Neutrophil (primary cell): ENCODE results near the gene CCSER1.

ENCODE experiments used
- H3K27ac ChIP-seq: fragments of 200-600 bp; sonication (generic); 2 replicates; pipeline ENCODE4 v1.5.1; 2016; ENCODE audit warnings: mild to moderate bottlenecking, moderate library complexity
- H3K27me3 ChIP-seq: fragments of 200-600 bp; sonication (generic); 2 replicates; pipeline ENCODE4 v1.6.0; 2016; ENCODE audit warnings: mild to moderate bottlenecking
- H3K36me3 ChIP-seq: fragments of 200-600 bp; sonication (generic); 2 replicates; pipeline ENCODE4 v1.5.1; 2017
- H3K4me1 ChIP-seq, 2 experiments: fragments of 200-600 bp in 1 of 2; sonication (generic) in 1 of 2; 1 replicate in 1 of 2; 2 replicates in 1 of 2; pipeline versions ENCODE4 v1.5.1 to v1.6.1; 2013 to 2016; ENCODE audit warnings: low read depth in 1 of 2, low read length in 1 of 2, mild to moderate bottlenecking in 1 of 2, moderate library complexity in 1 of 2; ENCODE audit not compliant: control insufficient read depth in 1 of 2, insufficient read depth in 1 of 2
- H3K4me3 ChIP-seq, 2 experiments: fragments of 200-600 bp in 1 of 2; sonication (generic) in 1 of 2; 1 replicate in 1 of 2; 2 replicates in 1 of 2; pipeline ENCODE4 v1.5.1; 2013 to 2016; ENCODE audit warnings: low read depth in 1 of 2, low read length in 1 of 2, mild to moderate bottlenecking in 1 of 2, moderate library complexity in 1 of 2
- H3K9me3 ChIP-seq: fragments of 200-600 bp; sonication (generic); 2 replicates; pipeline ENCODE4 v1.5.1; 2016
- TF ChIP-seq, protein P1 (sequence below): fragments of 200-600 bp; sonication (generic); IDR thresholded peaks from 2 replicates; pipeline ENCODE4 v1.5.1; 2016; ENCODE audit warnings: antibody characterized with exemption

The CCSER1 gene

DNA sequence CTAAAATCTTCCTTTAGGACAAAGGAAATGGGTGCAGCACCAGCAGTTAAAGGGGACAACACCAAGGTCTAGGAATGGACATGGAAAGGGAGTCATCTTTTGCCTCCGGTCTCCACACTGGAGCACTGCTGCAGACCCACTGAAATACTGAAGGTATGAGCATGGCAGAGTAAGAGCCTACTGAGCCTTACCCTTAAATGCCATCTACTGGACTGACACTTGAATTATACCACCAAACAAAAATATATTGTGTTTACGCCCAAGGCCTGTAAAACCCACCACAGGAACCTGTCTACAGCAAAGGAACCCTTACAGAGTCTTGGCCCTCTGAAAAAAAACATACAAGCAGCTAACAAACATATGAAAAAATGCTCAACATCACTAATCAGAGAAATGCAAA, 443.4 kb downstream of the CCSER1 start:
- Histone ChIP-seq H3K4me1 (no peaks in the 10 kb centered on the region), H3K4me3 (no peak overlapping the region), H3K27me3 (no peaks in the 10 kb centered on the region), H3K27ac (no peak overlapping the region), H3K36me3 (no peaks in the 10 kb centered on the region), H3K9me3 (no peaks in the 10 kb centered on the region)
- TF ChIP-seq, protein P1, sequence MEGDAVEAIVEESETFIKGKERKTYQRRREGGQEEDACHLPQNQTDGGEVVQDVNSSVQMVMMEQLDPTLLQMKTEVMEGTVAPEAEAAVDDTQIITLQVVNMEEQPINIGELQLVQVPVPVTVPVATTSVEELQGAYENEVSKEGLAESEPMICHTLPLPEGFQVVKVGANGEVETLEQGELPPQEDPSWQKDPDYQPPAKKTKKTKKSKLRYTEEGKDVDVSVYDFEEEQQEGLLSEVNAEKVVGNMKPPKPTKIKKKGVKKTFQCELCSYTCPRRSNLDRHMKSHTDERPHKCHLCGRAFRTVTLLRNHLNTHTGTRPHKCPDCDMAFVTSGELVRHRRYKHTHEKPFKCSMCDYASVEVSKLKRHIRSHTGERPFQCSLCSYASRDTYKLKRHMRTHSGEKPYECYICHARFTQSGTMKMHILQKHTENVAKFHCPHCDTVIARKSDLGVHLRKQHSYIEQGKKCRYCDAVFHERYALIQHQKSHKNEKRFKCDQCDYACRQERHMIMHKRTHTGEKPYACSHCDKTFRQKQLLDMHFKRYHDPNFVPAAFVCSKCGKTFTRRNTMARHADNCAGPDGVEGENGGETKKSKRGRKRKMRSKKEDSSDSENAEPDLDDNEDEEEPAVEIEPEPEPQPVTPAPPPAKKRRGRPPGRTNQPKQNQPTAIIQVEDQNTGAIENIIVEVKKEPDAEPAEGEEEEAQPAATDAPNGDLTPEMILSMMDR, result no peak

DNA sequence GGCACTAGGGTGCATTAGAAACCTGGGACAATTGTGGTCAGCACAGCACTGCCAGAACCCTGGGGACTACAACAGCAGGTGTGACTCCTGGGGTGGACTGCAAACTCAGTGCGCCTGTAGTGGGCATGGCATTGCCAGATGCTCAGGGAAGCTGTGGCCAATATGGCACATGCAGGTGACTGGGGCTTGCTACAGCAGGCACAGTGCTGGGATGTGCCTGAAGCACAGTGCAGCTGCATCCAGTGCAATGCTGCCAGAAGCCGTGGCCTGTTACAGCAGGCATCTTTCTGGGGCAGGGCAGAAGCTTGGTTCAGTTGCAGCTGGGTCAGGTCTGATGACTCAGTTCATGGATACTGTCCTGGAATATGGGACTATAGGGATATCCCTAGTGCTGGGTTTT, 445.8 kb downstream of the CCSER1 start:
- H3K9me3 ChIP-seq, result no peaks in the 10 kb centered on the region
- TF ChIP-seq, protein P1, result no peak
- H3K27me3 ChIP-seq, result no peaks in the 10 kb centered on the region
- H3K4me3 ChIP-seq, result no peak overlapping the region
- H3K4me1 ChIP-seq, result no peaks in the 10 kb centered on the region
- H3K27ac ChIP-seq, result no peak overlapping the region
- H3K36me3 ChIP-seq, result no peaks in the 10 kb centered on the region

GRCh38 chr4:90575371-90575770, 448.2 kb downstream of the CCSER1 start:
- Histone ChIP-seq H3K4me1 (no peaks in the 10 kb centered on the region), H3K27ac (no peak overlapping the region), H3K27me3 (no peaks in the 10 kb centered on the region), H3K36me3 (no peaks in the 10 kb centered on the region), H3K4me3 (no peak overlapping the region), H3K9me3 (no peaks in the 10 kb centered on the region)
- TF ChIP-seq, protein P1, result no peak

DNA sequence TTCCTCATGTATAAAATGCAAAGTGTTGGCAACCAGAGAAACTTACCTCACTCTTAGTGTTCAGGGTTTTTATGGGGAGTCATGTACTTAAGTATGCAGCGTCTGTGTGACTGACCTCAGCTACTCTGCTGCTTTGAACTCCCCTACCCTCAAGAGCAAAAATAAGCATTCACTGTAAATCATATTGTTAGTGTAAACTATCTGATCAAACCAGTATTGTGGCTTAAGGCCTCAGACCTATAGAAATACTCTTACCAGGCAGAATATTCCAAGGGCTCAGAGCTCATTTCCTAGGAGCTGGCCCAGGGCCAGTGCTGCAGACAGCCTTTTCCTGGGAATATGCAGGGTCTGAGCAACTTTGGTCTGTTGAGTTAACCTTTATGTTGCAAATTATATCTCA, 453.1 kb downstream of the CCSER1 start:
- no peak overlapping the region for H3K4me3 ChIP-seq
- no peaks in the 10 kb centered on the region for H3K27me3 ChIP-seq
- no peaks in the 10 kb centered on the region for H3K9me3 ChIP-seq
- H3K36me3 ChIP-seq, result no peaks in the 10 kb centered on the region
- no peaks in the 10 kb centered on the region for H3K4me1 ChIP-seq
- H3K27ac ChIP-seq, result no peak overlapping the region
- TF ChIP-seq, protein P1, result no peak

DNA sequence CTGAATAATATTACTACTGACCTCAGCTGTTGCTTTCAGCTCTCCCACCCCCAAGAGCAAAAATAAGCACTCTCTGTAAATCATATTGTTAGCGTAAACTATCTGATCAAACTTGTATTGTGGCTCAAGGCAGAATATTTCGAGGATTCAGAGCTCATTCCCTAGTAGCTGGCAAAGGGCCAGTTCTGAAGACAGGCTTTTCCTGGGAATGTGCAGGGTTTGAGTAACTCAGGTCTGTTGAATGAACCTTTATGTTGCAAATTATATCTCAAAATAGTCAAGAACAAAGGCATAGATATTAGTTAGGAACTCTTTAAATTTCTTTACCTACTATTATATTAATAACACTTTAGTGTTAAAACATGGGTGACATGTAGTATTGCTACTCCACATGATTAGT, 454.9 kb downstream of the CCSER1 start:
- H3K4me3 ChIP-seq, result no peak overlapping the region
- no peak overlapping the region for H3K27ac ChIP-seq
- TF ChIP-seq, protein P1, result no peak
- H3K36me3 ChIP-seq, result no peaks in the 10 kb centered on the region
- H3K9me3 ChIP-seq, result no peaks in the 10 kb centered on the region
- no peaks in the 10 kb centered on the region for H3K4me1 ChIP-seq
- no peaks in the 10 kb centered on the region for H3K27me3 ChIP-seq

DNA sequence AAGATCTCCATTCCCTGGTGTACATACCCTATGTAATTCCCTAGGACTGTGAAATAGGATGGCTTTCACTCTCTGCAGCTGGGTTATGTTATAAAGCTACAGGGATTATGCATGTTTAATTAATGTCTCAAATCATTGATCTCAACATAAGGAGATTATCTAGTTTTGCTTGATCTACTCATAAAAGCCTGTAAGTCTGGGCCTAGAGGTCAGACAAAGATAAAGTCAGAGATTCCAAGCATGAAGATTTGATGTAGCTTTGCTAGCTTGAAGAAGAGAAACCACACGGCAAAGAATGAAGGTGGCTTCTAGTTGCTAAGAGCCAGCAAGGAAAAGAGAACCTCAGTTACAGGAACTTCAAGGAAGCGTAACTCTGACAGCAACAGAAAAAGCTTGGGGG, 456.9 kb downstream of the CCSER1 start:
- H3K4me1 ChIP-seq, result no peaks in the 10 kb centered on the region

More for the DNA sequence above, 456.9 kb downstream of the CCSER1 start:
- H3K9me3 ChIP-seq, result no peaks in the 10 kb centered on the region
- H3K4me3 ChIP-seq, result no peak overlapping the region
- H3K27ac ChIP-seq, result no peak overlapping the region
- TF ChIP-seq, protein P1, result no peak
- H3K27me3 ChIP-seq, result no peaks in the 10 kb centered on the region
- H3K36me3 ChIP-seq, result no peaks in the 10 kb centered on the region
